Activated CD4-positive, alpha-beta T cell treated with anti-CD3 and anti-CD28 coated beads, Interleukin-2, amount 50 U/mL, for 24 hours (primary cell): ENCODE results near the gene IMPG1.

ENCODE experiments used
- DNase-seq, 2 donors: peaks; one replicate each; pipeline ENCODE4 v3.0.0-alpha.2; 2020; ENCODE audit warnings: low read depth in 1 of 2, low spot score in 1 of 2

Gene IMPG1

GRCh38 chr6:76072562-76072961, at the start of gene IMPG1:
TSS of gene IMPG1 (minus strand) at chr6:76072662. CDS start at chr6:76072488, 174 bp downstream.
- DNase-seq: no peak

- no peak for DNase-seq
Measured at GRCh38 chr6:76120302-76120701, 47.8 kb upstream of the IMPG1 start.

GRCh38 chr6:76073281-76073680, 819 bp upstream of the IMPG1 start:
- DNase-seq: no peak

- no peak for DNase-seq
Measured at GRCh38 chr6:76057469-76057868, 15.0 kb downstream of the IMPG1 start.

- no peak for DNase-seq
Measured at GRCh38 chr6:76052314-76052713, 20.1 kb downstream of the IMPG1 start.

GRCh38 chr6:76043690-76044089, 28.8 kb downstream of the IMPG1 start:
- DNase-seq: no peak

- DNase-seq: no peak
Measured at GRCh38 chr6:76035713-76036112, 36.7 kb downstream of the IMPG1 start.

GRCh38 chr6:76026101-76026500, 46.4 kb downstream of the IMPG1 start:
- DNase-seq: no peak

- no peak for DNase-seq
Measured at GRCh38 chr6:76014626-76015530, 57.6 kb downstream of the IMPG1 start.

GRCh38 chr6:76004202-76004601, 68.3 kb downstream of the IMPG1 start:
- no peak for DNase-seq

GRCh38 chr6:76003686-76004085, 68.8 kb downstream of the IMPG1 start:
- no peak for DNase-seq

- no peak for DNase-seq
Measured at GRCh38 chr6:76003113-76003512, 69.3 kb downstream of the IMPG1 start.

- DNase-seq: no peak
Measured at GRCh38 chr6:76000629-76001028, 71.8 kb downstream of the IMPG1 start.

- DNase-seq: no peak
Measured at GRCh38 chr6:75997696-75998095, 74.8 kb downstream of the IMPG1 start.

GRCh38 chr6:75993236-75994162, 79.0 kb downstream of the IMPG1 start:
- DNase-seq: no peak

GRCh38 chr6:75991941-75992340, 80.5 kb downstream of the IMPG1 start:
- no peak for DNase-seq

GRCh38 chr6:75986935-75987334, 85.5 kb downstream of the IMPG1 start:
- DNase-seq: no peak

GRCh38 chr6:75975904-75976303, 96.6 kb downstream of the IMPG1 start:
- DNase-seq: no peak

GRCh38 chr6:75970093-75970492, 102.4 kb downstream of the IMPG1 start:
- DNase-seq: no peak

- no peak for DNase-seq
Measured at GRCh38 chr6:75968143-75968542, 104.3 kb downstream of the IMPG1 start.

- DNase-seq: no peak
Measured at GRCh38 chr6:75963569-75963968, 108.9 kb downstream of the IMPG1 start.

GRCh38 chr6:75952128-75952527, 120.3 kb downstream of the IMPG1 start:
- no peak for DNase-seq
